WERI-Rb-1 (cell line): ENCODE results near the gene ERI3.

Source experiments
- DNase-seq: peaks from one replicate; pipeline ENCODE4 v3.0.0-alpha.2; 2020
- H3K27ac ChIP-seq: fragments of 250-450 bp; sonication (Bioruptor Pico); 2 replicates; pipeline ENCODE4 v1.5.1; 2020; ENCODE audit warnings: mild to moderate bottlenecking, moderate library complexity
- H3K27me3 ChIP-seq: fragments of 250-450 bp; sonication (Bioruptor Pico); 2 replicates; pipeline ENCODE4 v1.5.1; 2021; ENCODE audit warnings: mild to moderate bottlenecking, low read depth, moderate library complexity; ENCODE audit not compliant: insufficient read depth, severe bottlenecking
- H3K36me3 ChIP-seq: fragments of 250-450 bp; sonication (Bioruptor Pico); 2 replicates; pipeline ENCODE4 v1.5.1; 2020; ENCODE audit warnings: mild to moderate bottlenecking, moderate library complexity
- H3K4me3 ChIP-seq: 2 replicates; pipeline ENCODE4 v1.5.1; 2011; ENCODE audit warnings: low read depth, mild to moderate bottlenecking, control low read depth, low read length
- H3K9me3 ChIP-seq: fragments of 250-450 bp; sonication (Bioruptor Pico); 2 replicates; pipeline ENCODE4 v1.5.1; 2021; ENCODE audit warnings: mild to moderate bottlenecking, moderate library complexity; ENCODE audit not compliant: severe bottlenecking
- CTCF ChIP-seq: IDR thresholded peaks from 2 replicates; pipeline ENCODE4 v1.5.1; 2011; ENCODE audit warnings: low read depth, mild to moderate bottlenecking, control low read depth, inconsistent platforms, low read length

ERI3 gene

GRCh38 chr1:44261171-44261817 lies 93.8 kb downstream of the ERI3 start:
- peak; percentile 75 for DNase-seq
- Histone ChIP-seq H3K9me3 (no peaks in the 10 kb centered on the region), H3K36me3 (peaks cover 12% of the 10 kb centered on the region)

GRCh38 chr1:44260792-44261170 lies 94.3 kb downstream of the ERI3 start:
- H3K27ac ChIP-seq, result peak overlapping the region; percentile 85
- no peaks in the 10 kb centered on the region for H3K9me3 ChIP-seq
- no peak for TF ChIP-seq CTCF
- no peaks in the 10 kb centered on the region for H3K27me3 ChIP-seq
- no peak overlapping the region for H3K4me3 ChIP-seq
- peaks cover 12% of the 10 kb centered on the region for H3K36me3 ChIP-seq
- no peak for DNase-seq

More at GRCh38 chr1:44261171-44261817, 93.8 kb downstream of the ERI3 start:
- H3K4me3 ChIP-seq, result no peak overlapping the region
- peak overlapping the region; percentile 85 for H3K27ac ChIP-seq
- no peak for TF ChIP-seq CTCF
- no peaks in the 10 kb centered on the region for H3K27me3 ChIP-seq

GRCh38 chr1:44259090-44259489 lies 96.0 kb downstream of the ERI3 start:
- no peak for DNase-seq
- Histone ChIP-seq H3K27ac (peak overlapping the region; percentile 79; the same call in 1 of the 2 replicates), H3K9me3 (no peaks in the 10 kb centered on the region), H3K4me3 (no peak overlapping the region), H3K36me3 (peaks cover 12% of the 10 kb centered on the region), H3K27me3 (no peaks in the 10 kb centered on the region)
- TF ChIP-seq CTCF, result no peak

GRCh38 chr1:44256762-44257554 lies 98.1 kb downstream of the ERI3 start:
- no peak for TF ChIP-seq CTCF
- peak; percentile 45 for DNase-seq

GRCh38 chr1:44254392-44254910 lies 100.6 kb downstream of the ERI3 start:
- H3K4me3 ChIP-seq, result no peak overlapping the region
- H3K27ac ChIP-seq, result peak overlapping the region; percentile 47
- no peaks in the 10 kb centered on the region for H3K9me3 ChIP-seq
- no peak for TF ChIP-seq CTCF
- no peaks in the 10 kb centered on the region for H3K27me3 ChIP-seq
- peaks cover 3% of the 10 kb centered on the region; the same call in 1 of the 2 replicates for H3K36me3 ChIP-seq
- DNase-seq, result no peak

More at GRCh38 chr1:44256762-44257554, 98.1 kb downstream of the ERI3 start:
- H3K4me3 ChIP-seq, result no peak overlapping the region
- H3K27ac ChIP-seq, result peak overlapping the region; percentile 79
- no peaks in the 10 kb centered on the region for H3K9me3 ChIP-seq
- H3K36me3 ChIP-seq, result peaks cover 7% of the 10 kb centered on the region
- no peaks in the 10 kb centered on the region for H3K27me3 ChIP-seq
